ENCODE data around the gene PDZD2.

The PDZD2 gene

DNA sequence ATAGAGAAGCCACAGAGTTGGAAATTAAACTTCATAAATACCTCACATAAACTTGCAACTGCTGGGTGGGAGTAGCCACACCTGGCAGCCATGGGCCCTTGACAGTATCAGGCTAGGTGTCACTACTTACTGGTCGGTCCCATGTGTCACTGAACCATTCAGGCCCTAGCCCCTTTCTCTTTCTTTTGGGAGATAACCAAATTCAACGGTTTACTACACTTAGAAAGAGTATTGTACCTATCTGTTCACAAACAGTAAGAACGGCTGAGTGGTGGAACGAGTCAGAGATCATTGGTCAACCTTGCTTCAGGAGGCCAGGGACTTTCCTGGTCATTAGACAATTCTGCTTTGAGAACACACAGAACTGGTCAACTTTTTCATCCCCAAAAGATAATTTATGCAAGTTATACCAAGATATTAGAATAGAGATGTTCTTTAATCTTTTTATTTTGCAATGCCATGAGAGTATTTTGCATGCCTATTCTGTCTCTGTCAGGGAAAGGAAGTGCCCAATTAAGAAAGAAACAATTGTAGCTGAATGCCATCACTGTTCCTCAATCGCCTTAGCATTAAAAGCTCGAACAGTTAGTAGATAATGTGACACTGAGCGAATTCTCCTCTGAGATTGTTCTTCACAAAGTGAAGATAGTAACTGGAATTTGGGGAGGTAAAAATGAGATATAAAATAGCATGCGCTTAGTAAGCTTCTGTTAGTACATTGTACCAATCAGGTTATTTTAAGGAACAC lies 484.3 kb downstream of the PDZD2 start:
- Histone ChIP-seq H3K9me2 (replicated peaks; ENCODE audit: low read depth, low read length) (no peaks in the 10 kb centered on the region), H3K27me3 (ENCODE audit: insufficient read depth, low read length, poor library complexity, severe bottlenecking) (no peaks in the 10 kb centered on the region), H3K9me3 (ENCODE audit: insufficient read depth, low read depth, low read length) (no peaks in the 10 kb centered on the region), H3F3A (ENCODE audit: low read depth) (no peaks in the 10 kb centered on the region), H3K4me2 (ENCODE audit: low read depth, low read length, poor library complexity, severe bottlenecking) (no peak overlapping the region), H4K20me1 (ENCODE audit: insufficient read depth, low read length, poor library complexity, severe bottlenecking) (peaks cover 12% of the 10 kb centered on the region), H3K4me1 (ENCODE audit: insufficient read depth, low read length, poor library complexity, severe bottlenecking) (no peaks in the 10 kb centered on the region), H3K79me2 (ENCODE audit: insufficient read depth, low read length) (peaks cover 9% of the 10 kb centered on the region), H3K36me3 (ENCODE audit: insufficient read depth, low read length) (peaks cover 58% of the 10 kb centered on the region; the same call in 1 of the 2 replicates), H3K9ac (ENCODE audit: low read depth, low read length, poor library complexity, severe bottlenecking) (no peak overlapping the region), H2AFZ (ENCODE audit: low read length) (no peak overlapping the region), H3K4me3 (ENCODE audit: low read length, poor library complexity, severe bottlenecking) (no peak overlapping the region)
- TF ChIP-seq, protein P1, sequence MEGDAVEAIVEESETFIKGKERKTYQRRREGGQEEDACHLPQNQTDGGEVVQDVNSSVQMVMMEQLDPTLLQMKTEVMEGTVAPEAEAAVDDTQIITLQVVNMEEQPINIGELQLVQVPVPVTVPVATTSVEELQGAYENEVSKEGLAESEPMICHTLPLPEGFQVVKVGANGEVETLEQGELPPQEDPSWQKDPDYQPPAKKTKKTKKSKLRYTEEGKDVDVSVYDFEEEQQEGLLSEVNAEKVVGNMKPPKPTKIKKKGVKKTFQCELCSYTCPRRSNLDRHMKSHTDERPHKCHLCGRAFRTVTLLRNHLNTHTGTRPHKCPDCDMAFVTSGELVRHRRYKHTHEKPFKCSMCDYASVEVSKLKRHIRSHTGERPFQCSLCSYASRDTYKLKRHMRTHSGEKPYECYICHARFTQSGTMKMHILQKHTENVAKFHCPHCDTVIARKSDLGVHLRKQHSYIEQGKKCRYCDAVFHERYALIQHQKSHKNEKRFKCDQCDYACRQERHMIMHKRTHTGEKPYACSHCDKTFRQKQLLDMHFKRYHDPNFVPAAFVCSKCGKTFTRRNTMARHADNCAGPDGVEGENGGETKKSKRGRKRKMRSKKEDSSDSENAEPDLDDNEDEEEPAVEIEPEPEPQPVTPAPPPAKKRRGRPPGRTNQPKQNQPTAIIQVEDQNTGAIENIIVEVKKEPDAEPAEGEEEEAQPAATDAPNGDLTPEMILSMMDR (conservative IDR thresholded peaks at IDR 0.05; ENCODE audit: low read length), result no peak
- TF ChIP-seq EZH2phosphoT487 (IDR thresholded peaks at IDR 0.05; ENCODE audit: borderline replicate concordance), result no peak

DNA sequence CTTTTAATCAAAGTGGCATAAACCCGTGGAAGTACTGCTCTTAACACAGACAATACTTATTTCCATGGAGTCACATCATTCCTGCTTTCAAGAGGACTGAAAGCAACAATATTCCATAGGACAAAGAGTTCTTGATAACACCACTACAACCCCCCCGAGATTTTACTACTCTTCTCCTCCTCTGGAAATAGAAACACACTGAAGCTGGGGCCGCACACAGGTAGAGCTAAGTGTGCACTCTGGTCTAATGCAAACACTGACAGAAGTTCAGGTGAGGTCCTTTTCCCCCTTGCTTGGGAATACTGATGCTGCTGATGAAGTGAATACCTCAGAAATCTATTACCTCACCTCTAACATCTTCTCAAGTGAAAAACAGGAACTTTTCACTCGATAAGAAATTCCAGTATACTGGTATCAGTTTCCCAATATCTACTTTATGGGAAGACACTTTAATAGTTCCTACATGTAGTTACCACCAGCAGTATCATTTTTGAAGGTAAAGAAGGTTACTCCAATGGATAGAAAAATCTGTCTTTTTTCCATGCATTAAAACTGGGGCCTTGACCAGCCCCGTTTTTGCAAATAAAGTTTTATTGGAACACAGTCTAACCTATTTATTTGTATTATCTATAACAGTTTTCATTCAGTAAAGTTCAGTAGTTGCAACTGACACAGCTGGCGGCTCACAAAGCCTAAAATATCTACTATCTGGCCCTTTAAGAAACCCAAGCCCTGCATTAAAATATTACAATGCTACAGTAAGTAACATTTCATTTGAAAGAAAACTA lies 485.2 kb downstream of the PDZD2 start:
- H3K9me3 ChIP-seq (ENCODE audit: insufficient read depth, low read depth, low read length), result no peaks in the 10 kb centered on the region
- H3K4me3 ChIP-seq (ENCODE audit: low read length, poor library complexity, severe bottlenecking), result no peak overlapping the region
- no peak overlapping the region for H2AFZ ChIP-seq (ENCODE audit: low read length)
- no peaks in the 10 kb centered on the region for H3K27me3 ChIP-seq (ENCODE audit: insufficient read depth, low read length, poor library complexity, severe bottlenecking)
- H3K4me1 ChIP-seq (ENCODE audit: insufficient read depth, low read length, poor library complexity, severe bottlenecking), result no peaks in the 10 kb centered on the region
- H3K9ac ChIP-seq (ENCODE audit: low read depth, low read length, poor library complexity, severe bottlenecking), result no peak overlapping the region
- H3K4me2 ChIP-seq (ENCODE audit: low read depth, low read length, poor library complexity, severe bottlenecking), result no peak overlapping the region
- no peaks in the 10 kb centered on the region for H3K9me2 ChIP-seq (replicated peaks; ENCODE audit: low read depth, low read length)
- peaks cover 64% of the 10 kb centered on the region; the same call in 1 of the 2 replicates for H3K36me3 ChIP-seq (ENCODE audit: insufficient read depth, low read length)
- no peaks in the 10 kb centered on the region for H3F3A ChIP-seq (ENCODE audit: low read depth)
- H3K79me2 ChIP-seq (ENCODE audit: insufficient read depth, low read length), result peaks cover 17% of the 10 kb centered on the region
- TF ChIP-seq, protein P1 (conservative IDR thresholded peaks at IDR 0.05; ENCODE audit: low read length), result no peak
- no peak for TF ChIP-seq EZH2phosphoT487 (IDR thresholded peaks at IDR 0.05; ENCODE audit: borderline replicate concordance)
- H4K20me1 ChIP-seq (ENCODE audit: insufficient read depth, low read length, poor library complexity, severe bottlenecking), result peaks cover 12% of the 10 kb centered on the region

DNA sequence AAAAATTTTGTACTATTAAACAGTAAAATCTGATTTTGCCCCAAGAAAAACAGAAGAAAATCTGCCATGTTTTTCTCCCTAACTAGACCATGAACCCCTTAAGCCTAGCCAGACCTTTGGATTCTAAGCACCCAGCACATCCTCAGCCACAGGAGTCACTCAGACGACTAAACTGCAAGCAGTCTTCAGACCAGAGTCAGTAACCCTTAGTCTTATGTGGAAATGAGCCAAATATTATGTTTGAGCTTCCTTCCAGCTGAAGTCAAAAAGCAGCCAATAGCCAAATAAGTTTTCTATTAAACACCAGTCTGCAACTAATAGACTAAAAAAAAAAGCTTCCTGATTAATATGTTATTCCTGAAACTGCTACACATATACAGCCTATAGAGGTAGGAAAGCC lies 487.8 kb downstream of the PDZD2 start:
- Histone ChIP-seq H3K79me2 (ENCODE audit: insufficient read depth, low read length) (peaks cover 29% of the 10 kb centered on the region), H4K20me1 (ENCODE audit: insufficient read depth, low read length, poor library complexity, severe bottlenecking) (peaks cover 12% of the 10 kb centered on the region), H3K9me2 (replicated peaks; ENCODE audit: low read depth, low read length) (no peaks in the 10 kb centered on the region), H2AFZ (ENCODE audit: low read length) (no peak overlapping the region), H3K9ac (ENCODE audit: low read depth, low read length, poor library complexity, severe bottlenecking) (no peak overlapping the region), H3K4me2 (ENCODE audit: low read depth, low read length, poor library complexity, severe bottlenecking) (no peak overlapping the region), H3K36me3 (ENCODE audit: insufficient read depth, low read length) (peaks cover 69% of the 10 kb centered on the region; the same call in 1 of the 2 replicates), H3K4me1 (ENCODE audit: insufficient read depth, low read length, poor library complexity, severe bottlenecking) (no peaks in the 10 kb centered on the region), H3F3A (ENCODE audit: low read depth) (no peaks in the 10 kb centered on the region), H3K4me3 (ENCODE audit: low read length, poor library complexity, severe bottlenecking) (no peak overlapping the region), H3K27me3 (ENCODE audit: insufficient read depth, low read length, poor library complexity, severe bottlenecking) (no peaks in the 10 kb centered on the region), H3K9me3 (ENCODE audit: insufficient read depth, low read depth, low read length) (no peaks in the 10 kb centered on the region)
- TF ChIP-seq, protein P1 (conservative IDR thresholded peaks at IDR 0.05; ENCODE audit: low read length), result no peak
- TF ChIP-seq EZH2phosphoT487 (IDR thresholded peaks at IDR 0.05; ENCODE audit: borderline replicate concordance), result no peak

Data from Loucy (cell line).